Measurements from ENCODE around the gene ISYNA1.
"Not testable (repeated sequence)": the region's sequence is repeated elsewhere in the genome, so short reads cannot be mapped to it uniquely, and the experiment has no call there.

ISYNA1 gene

GRCh38 chr19:18418483-18419194, 19.3 kb downstream of the ISYNA1 start:
- peak; percentile 35 for DNase-seq

DNA sequence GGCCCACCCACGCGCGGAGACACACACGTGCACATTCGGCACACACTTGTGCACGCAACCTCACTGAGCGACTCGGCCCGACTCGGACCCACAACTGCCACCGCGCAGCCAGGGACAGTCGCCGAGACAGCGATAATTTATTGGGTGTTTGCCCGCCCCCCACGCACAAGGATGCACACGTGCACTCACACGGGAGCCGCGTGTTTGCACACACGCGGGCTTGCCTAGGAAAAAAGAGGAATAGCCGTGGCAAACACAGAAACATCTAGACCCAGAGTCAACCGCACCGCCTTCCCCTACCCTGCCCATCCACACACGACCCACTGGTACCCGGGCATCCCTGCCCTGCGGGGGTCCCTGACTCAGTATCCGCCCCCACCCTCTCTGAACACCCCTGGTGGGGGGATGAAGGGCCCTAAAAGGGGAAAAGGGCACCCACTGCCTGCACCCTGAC, 19.9 kb downstream of the ISYNA1 start:
- DNase-seq: no peak

- peak; percentile 60 for DNase-seq
Observed at GRCh38 chr19:18417250-18418028, 20.5 kb downstream of the ISYNA1 start.

- peak; percentile 87 for DNase-seq
Observed at GRCh38 chr19:18416778-18417249, 21.1 kb downstream of the ISYNA1 start.

DNA sequence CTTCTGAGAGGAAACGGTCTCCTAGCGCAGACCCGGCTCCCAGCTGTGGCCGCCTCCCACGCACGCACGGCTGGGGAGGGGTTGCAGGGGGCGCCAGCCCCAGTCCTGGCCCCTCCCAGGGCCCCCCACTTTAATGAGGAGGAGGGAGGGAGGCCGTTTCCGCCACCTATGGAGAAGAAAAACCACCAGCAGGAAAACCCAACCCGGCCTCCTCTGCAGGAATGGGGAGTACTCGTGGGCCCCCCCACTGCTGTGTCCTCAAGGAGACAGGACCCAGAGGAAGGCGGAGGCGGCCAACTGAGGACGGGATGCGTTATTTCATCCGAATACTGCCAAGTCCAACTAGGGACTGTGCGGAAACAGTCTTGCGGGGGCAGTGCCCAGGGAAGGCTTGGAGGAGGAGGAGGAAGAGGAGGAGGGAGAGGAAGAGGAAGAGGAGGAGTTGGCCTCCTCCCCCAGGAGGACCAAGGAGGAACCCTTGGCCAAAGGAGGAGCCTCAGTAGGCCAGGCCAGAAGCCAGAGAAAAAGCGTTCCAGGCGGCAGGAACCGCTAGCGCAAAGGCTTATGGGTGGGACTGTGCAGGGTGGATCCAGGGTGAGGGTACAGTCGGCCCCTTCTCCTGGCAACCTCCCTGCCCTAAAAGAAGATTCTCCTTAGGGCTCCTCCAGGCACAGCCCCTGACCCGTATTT, 22.6 kb downstream of the ISYNA1 start:
- no peak for DNase-seq

DNA sequence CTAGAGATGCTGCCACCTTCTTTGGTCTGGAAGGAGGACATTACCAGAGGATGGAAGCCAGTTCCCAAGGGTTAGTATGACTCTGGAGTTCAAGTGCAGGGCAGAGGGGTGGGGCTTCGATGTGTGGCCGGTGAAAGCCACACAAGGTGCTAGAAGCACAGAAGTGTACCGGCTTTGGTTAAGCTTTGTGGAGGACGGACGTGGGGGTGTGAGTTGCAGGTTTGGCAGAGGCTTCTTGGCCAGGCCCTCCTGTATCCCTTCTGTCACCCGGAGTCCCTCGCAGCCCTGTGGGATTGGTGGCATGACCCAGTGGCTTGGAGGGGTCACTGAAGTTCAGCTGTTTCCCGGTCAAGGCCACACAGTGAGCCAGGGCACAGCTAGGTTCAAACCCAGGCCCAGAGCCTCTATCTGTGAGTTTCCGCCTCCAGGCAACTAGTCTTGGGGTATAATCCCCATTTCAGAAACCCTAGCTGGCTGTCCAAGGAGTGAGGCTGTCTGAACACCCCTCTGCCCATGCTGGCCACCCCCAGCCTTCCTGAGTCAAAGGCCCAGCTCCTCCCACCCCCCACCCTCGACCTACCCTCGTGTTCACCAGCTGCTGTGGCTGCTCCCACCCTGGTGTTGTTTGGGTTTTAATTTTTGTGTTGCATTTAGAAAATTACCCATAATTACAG, 23.3 kb downstream of the ISYNA1 start:
- DNase-seq: no peak

DNA sequence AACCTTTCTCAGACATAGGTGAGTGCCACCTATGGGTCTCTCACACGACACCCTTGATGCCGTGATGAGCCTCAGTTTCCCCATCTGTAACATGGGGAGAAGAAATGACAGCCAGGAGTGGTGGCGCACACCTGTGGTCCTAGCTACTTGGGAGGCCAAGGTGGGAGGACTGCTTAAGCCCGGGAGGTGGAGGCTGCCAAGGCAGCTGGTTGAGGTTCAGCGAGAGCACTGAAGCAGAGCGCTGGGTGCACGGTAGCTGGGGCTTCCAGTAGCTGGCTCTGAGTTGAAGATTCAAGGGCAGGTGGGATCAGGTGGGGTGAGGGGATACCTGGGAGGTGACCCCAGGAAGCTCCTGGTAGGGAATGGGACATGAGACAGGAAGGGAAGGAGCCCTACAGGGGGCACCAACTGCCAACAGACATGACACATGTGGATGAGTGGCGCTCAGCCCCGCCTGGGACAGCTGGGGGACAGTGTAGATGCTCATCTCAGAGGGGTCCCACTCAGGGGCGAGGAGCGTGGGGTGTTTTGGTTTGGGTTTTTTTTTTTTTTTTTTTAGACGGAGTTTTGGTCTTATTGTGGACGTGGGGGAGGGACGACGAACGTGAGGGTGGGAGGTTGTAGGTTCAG, 25.2 kb downstream of the ISYNA1 start:
- no peak for DNase-seq

- DNase-seq: no peak
Observed at GRCh38 chr19:18408053-18408476, 29.9 kb downstream of the ISYNA1 start.

DNA sequence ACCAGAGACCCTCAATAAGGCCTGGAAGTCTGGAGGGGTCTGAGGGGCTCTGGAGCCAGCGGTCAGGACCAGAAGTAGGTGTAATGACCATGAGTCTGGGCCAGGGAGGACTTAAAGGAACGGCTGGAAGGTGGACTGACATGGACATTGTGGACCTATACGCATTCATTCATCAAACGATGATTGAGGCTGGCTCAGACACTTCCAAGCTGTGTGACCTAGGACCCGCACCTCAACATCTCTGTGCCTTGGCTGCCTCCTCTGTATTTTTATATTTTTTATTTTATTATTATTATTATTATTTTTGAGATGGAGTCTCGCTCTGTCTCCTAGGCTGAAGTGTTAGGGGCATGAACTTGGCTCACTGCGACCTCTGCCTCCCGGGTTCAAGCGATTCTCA, 31.2 kb downstream of the ISYNA1 start:
- no peak for DNase-seq

DNA sequence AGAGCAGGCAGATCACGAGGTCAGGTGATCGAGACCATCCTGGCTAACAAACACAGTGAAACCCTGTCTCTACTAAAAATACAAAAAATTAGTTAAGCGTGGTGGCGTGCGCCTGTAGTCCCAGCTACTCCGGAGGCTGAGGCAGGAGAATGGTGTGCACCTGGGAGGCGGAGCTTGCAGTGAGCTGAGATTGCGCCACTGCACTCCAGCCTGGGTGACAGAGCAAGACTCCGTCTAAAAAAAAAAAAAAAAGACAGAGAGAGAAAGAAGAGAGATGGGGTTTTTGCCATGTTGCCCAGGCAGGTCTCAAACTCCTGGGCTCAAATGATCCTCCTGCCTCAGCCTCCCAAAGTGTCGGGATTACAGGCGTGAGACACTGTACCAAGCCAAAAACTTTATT, 32.2 kb downstream of the ISYNA1 start:
- not testable (repeated sequence) for DNase-seq

GRCh38 chr19:18402455-18403248, 35.3 kb downstream of the ISYNA1 start:
- DNase-seq: not testable (repeated sequence)

DNA sequence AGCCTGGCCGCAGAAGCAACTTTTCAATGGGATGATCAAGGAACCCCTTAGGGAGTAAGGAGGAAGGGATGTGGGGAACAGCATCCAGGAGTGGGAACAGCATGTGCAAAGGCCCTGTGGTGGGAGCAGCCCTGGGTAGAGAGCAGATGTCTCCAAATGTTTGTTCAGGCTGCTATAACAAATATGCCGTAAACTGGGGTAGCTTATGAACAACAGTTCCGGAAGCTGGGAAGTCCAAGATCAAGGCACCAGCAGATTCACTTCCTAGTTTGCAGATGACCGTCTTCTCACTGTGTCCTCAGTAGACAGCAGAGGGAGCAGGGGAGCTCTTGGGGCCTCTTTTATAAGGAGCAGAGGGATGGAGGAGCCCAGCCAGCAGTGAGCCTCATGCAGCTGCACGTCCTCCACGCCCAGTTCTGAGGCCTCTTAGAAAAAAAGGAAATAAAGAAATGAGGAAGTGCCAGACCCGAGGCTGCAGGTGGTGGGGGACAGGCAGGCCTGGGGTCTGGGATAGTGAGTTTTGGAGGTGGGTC, 36.3 kb downstream of the ISYNA1 start:
- DNase-seq: no peak

GRCh38 chr19:18399008-18399407, 38.9 kb downstream of the ISYNA1 start:
- DNase-seq: no peak

GRCh38 chr19:18397242-18398202, 40.4 kb downstream of the ISYNA1 start, which contains the start of gene LRRC25:
Gene LRRC25 (minus strand): TSS chr19:18397622. CDS start chr19:18396963, 659 bp downstream.
- no peak for DNase-seq

GRCh38 chr19:18396471-18397241, 41.3 kb downstream of the ISYNA1 start:
- no peak for DNase-seq

- DNase-seq: no peak
Observed at GRCh38 chr19:18393836-18394235, 44.1 kb downstream of the ISYNA1 start.

DNA sequence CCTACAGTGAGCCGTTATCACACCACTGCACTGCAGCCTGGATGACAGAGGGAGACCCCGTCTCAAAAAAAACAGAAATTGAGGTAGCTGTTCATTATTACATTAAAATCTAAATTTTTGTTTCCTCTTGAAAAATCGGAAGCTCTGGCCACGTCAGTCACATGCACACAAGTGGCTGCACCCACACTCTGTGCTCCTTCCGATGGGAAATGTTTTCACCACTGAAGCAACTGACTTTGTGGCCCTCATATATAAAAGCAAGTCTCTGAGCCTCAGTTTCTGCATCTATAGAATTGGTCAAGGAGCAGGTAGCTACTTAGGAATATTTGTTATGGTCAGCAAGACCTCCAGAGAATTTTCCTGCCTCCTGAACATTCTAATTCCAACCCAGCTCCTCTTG, 45.0 kb downstream of the ISYNA1 start:
- no peak for DNase-seq

GRCh38 chr19:18392417-18392816, 45.5 kb downstream of the ISYNA1 start:
- DNase-seq: no peak

GRCh38 chr19:18391509-18392075, 46.3 kb downstream of the ISYNA1 start:
- DNase-seq: no peak
